Mesendoderm (in vitro differentiated cells): ENCODE data around the gene APOA1.

Experiments
- DNase-seq: peaks from one replicate; pipeline ENCODE4 v3.0.0; 2013
- H2AK5ac ChIP-seq: 2 replicates; pipeline ENCODE4 v1.6.1; 2013; ENCODE audit warnings: low read length, inconsistent platforms
- H2BK120ac ChIP-seq: 2 replicates; pipeline ENCODE4 v1.6.1; 2013; ENCODE audit warnings: low read depth, mild to moderate bottlenecking, low read length, moderate library complexity, mixed read lengths
- H2BK15ac ChIP-seq: replicated peaks from 2 replicates; pipeline ENCODE4 v1.6.1; 2013; ENCODE audit warnings: low read depth, mild to moderate bottlenecking, moderate library complexity
- H2BK5ac ChIP-seq: 2 replicates; pipeline ENCODE4 v1.6.1; 2013; ENCODE audit warnings: low read length, inconsistent platforms
- H3K18ac ChIP-seq: 2 replicates; pipeline ENCODE4 v1.6.1; 2013; ENCODE audit warnings: mild to moderate bottlenecking, low read length, mixed read lengths
- H3K23ac ChIP-seq: one replicate; pipeline ENCODE4 v1.6.1; 2013; ENCODE audit warnings: low read length
- H3K27ac ChIP-seq: 2 replicates; pipeline ENCODE4 v1.5.1; 2013; ENCODE audit warnings: low read depth, mild to moderate bottlenecking, inconsistent platforms, low read length, moderate library complexity
- H3K27me3 ChIP-seq: 2 replicates; pipeline ENCODE4 v1.6.1; 2013; ENCODE audit warnings: low read length, control low read depth, mild to moderate bottlenecking, inconsistent platforms; ENCODE audit not compliant: insufficient read depth, poor library complexity
- H3K36me3 ChIP-seq: 2 replicates; pipeline ENCODE4 v1.6.1; 2013; ENCODE audit warnings: low read length, inconsistent platforms; ENCODE audit not compliant: control insufficient read depth, insufficient read depth
- H3K4ac ChIP-seq: one replicate; pipeline ENCODE4 v1.6.1; 2013; ENCODE audit warnings: low read depth, mild to moderate bottlenecking, low read length, moderate library complexity
- H3K4me1 ChIP-seq: 2 replicates; pipeline ENCODE4 v1.6.1; 2013; ENCODE audit warnings: low read depth, low read length, inconsistent platforms; ENCODE audit not compliant: control insufficient read depth
- H3K4me2 ChIP-seq: 2 replicates; pipeline ENCODE4 v1.6.1; 2013; ENCODE audit warnings: low read length
- H3K4me3 ChIP-seq: 2 replicates; pipeline ENCODE4 v1.5.1; 2013; ENCODE audit warnings: mild to moderate bottlenecking, low read length
- H3K56ac ChIP-seq: one replicate; pipeline ENCODE4 v1.6.1; 2013; ENCODE audit warnings: low read length
- H3K79me1 ChIP-seq: 2 replicates; pipeline ENCODE4 v1.6.1; 2013; ENCODE audit warnings: low read length, inconsistent platforms
- H3K79me2 ChIP-seq: 2 replicates; pipeline ENCODE4 v1.6.1; 2013; ENCODE audit warnings: mild to moderate bottlenecking, low read length; ENCODE audit not compliant: control insufficient read depth, insufficient read depth
- H3K9ac ChIP-seq: 2 replicates; pipeline ENCODE4 v1.6.1; 2013; ENCODE audit warnings: low read length, inconsistent platforms
- H4K5ac ChIP-seq: one replicate; pipeline ENCODE4 v1.6.1; 2013; ENCODE audit warnings: low read length
- H4K8ac ChIP-seq: one replicate; pipeline ENCODE4 v1.6.1; 2013; ENCODE audit warnings: low read depth, mild to moderate bottlenecking, control low read depth, low read length, moderate library complexity
- WGBS: extraction: QIAGEN DNeasy Blood & Tissue Kit; methylation state at CpG from one replicate; pipeline ENCODE4 v1.1.7; 2013; ENCODE audit warnings: low lambda C conversion rate, missing lambda C conversion rate; ENCODE audit not compliant: insufficient coverage; ENCODE audit errors: extremely low coverage; 5-methylcytosine and 5-hydroxymethylcytosine counted together

APOA1 gene

DNA sequence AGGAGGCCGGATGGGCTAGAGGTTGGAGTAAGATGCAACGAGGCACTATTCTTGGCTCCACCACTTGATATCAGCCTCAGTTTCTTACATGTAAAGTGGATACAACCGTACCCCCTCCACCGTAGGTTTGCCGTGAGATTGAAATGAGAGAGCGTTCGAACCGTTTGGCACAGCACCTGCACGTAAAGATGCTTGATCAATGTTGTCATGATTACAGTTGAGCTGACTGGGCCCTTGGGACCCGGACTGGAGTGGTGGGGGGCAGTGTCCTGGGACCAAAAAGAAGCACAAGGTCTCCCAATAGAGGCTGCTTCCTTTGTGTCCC lies 4.0 kb downstream of the APOA1 start:
- H3K4me2 ChIP-seq: no peak overlapping the region
- no CpG with 5 or more reads among the region's 10 CpGs for WGBS
- H3K4me3 ChIP-seq: no peak overlapping the region
- no peaks in the 10 kb centered on the region for H3K27me3 ChIP-seq
- no peak overlapping the region for H4K5ac ChIP-seq
- no peak for DNase-seq
- no peak overlapping the region for H3K56ac ChIP-seq
- H3K79me2 ChIP-seq: no peaks in the 10 kb centered on the region
- H2AK5ac ChIP-seq: no peak overlapping the region
- no peak overlapping the region for H3K18ac ChIP-seq
- peaks cover 8% of the 10 kb centered on the region for H3K4me1 ChIP-seq
- no peak overlapping the region for H2BK15ac ChIP-seq
- no peak overlapping the region for H3K23ac ChIP-seq
- no peaks in the 10 kb centered on the region for H3K79me1 ChIP-seq
- H3K27ac ChIP-seq: no peak overlapping the region
- H3K36me3 ChIP-seq: no peaks in the 10 kb centered on the region
- no peak overlapping the region for H2BK5ac ChIP-seq
- no peak overlapping the region for H4K8ac ChIP-seq
- H3K9ac ChIP-seq: no peak overlapping the region
- H2BK120ac ChIP-seq: no peak overlapping the region
- no peak overlapping the region for H3K4ac ChIP-seq

DNA sequence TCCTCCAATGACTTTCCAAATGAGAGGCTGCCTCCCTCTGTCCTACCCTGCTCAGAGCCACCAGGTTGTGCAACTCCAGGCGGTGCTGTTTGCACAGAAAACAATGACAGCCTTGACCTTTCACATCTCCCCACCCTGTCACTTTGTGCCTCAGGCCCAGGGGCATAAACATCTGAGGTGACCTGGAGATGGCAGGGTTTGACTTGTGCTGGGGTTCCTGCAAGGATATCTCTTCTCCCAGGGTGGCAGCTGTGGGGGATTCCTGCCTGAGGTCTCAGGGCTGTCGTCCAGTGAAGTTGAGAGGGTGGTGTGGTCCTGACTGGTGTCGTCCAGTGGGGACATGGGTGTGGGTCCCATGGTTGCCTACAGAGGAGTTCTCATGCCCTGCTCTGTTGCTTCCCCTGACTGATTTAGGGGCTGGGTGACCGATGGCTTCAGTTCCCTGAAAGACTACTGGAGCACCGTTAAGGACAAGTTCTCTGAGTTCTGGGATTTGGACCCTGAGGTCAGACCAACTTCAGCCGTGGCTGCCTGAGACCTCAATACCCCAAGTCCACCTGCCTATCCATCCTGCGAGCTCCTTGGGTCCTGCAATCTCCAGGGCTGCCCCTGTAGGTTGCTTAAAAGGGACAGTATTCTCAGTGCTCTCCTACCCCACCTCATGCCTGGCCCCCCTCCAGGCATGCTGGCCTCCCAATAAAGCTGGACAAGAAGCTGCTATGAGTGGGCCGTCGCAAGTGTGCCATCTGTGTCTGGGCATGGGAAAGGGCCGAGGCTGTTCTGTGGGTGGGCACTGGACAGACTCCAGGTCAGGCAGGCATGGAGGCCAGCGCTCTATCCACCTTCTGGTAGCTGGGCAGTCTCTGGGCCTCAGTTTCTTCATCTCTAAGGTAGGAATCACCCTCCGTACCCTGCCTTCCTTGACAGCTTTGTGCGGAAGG lies 4.8 kb downstream of the APOA1 start:
- Histone ChIP-seq H3K4me3 (no peak overlapping the region), H3K23ac (no peak overlapping the region), H3K4me1 (peaks cover 6% of the 10 kb centered on the region), H3K4ac (no peak overlapping the region), H2BK15ac (no peak overlapping the region), H3K9ac (no peak overlapping the region), H3K79me2 (no peaks in the 10 kb centered on the region), H3K36me3 (no peaks in the 10 kb centered on the region), H3K79me1 (no peaks in the 10 kb centered on the region), H2BK120ac (no peak overlapping the region), H3K56ac (no peak overlapping the region), H2BK5ac (no peak overlapping the region), H3K4me2 (no peak overlapping the region), H4K5ac (no peak overlapping the region), H3K27me3 (no peaks in the 10 kb centered on the region), H4K8ac (no peak overlapping the region), H3K27ac (no peak overlapping the region), H2AK5ac (no peak overlapping the region), H3K18ac (no peak overlapping the region)
- WGBS: no CpG with 5 or more reads among the region's 13 CpGs
- no peak for DNase-seq

DNA sequence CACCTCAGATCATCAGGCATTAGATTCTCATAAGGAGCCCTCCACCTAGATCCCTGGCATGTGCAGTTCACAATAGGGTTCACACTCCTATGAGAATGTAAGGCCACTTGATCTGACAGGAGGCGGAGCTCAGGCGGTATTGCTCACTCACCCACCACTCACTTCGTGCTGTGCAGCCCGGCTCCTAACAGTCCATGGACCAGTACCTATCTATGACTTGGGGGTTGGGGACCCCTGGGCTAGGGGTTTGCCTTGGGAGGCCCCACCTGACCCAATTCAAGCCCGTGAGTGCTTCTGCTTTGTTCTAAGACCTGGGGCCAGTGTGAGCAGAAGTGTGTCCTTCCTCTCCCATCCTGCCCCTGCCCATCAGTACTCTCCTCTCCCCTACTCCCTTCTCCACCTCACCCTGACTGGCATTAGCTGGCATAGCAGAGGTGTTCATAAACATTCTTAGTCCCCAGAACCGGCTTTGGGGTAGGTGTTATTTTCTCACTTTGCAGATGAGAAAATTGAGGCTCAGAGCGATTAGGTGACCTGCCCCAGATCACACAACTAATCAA lies 5.6 kb downstream of the APOA1 start:
- H2BK120ac ChIP-seq: no peak overlapping the region
- no peak overlapping the region for H2BK5ac ChIP-seq
- H3K4me2 ChIP-seq: no peak overlapping the region
- H3K36me3 ChIP-seq: no peaks in the 10 kb centered on the region
- no peaks in the 10 kb centered on the region for H3K79me2 ChIP-seq
- no peak overlapping the region for H3K9ac ChIP-seq
- H3K79me1 ChIP-seq: no peaks in the 10 kb centered on the region
- no peak overlapping the region for H3K27ac ChIP-seq
- H2AK5ac ChIP-seq: no peak overlapping the region
- no peak overlapping the region for H3K4me3 ChIP-seq
- H3K18ac ChIP-seq: no peak overlapping the region
- no peaks in the 10 kb centered on the region for H3K27me3 ChIP-seq
- H2BK15ac ChIP-seq: no peak overlapping the region
- no peak overlapping the region for H3K4ac ChIP-seq
- H3K23ac ChIP-seq: no peak overlapping the region
- no peak for DNase-seq
- peaks cover 2% of the 10 kb centered on the region for H3K4me1 ChIP-seq
- no peak overlapping the region for H3K56ac ChIP-seq
- WGBS: no CpG with 5 or more reads among the region's 7 CpGs
- H4K5ac ChIP-seq: no peak overlapping the region
- no peak overlapping the region for H4K8ac ChIP-seq

DNA sequence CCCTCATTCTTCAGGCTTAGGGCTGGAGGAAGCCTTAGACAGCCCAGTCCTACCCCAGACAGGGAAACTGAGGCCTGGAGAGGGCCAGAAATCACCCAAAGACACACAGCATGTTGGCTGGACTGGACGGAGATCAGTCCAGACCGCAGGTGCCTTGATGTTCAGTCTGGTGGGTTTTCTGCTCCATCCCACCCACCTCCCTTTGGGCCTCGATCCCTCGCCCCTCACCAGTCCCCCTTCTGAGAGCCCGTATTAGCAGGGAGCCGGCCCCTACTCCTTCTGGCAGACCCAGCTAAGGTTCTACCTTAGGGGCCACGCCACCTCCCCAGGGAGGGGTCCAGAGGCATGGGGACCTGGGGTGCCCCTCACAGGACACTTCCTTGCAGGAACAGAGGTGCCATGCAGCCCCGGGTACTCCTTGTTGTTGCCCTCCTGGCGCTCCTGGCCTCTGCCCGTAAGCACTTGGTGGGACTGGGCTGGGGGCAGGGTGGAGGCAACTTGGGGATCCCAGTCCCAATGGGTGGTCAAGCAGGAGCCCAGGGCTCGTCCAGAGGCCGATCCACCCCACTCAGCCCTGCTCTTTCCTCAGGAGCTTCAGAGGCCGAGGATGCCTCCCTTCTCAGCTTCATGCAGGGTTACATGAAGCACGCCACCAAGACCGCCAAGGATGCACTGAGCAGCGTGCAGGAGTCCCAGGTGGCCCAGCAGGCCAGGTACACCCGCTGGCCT lies 7.1 kb downstream of the APOA1 start:
- no CpG with 5 or more reads among the region's 17 CpGs for whole genome bisulfite sequencing
- H3K4me2 ChIP-seq: no peak overlapping the region
- no peak overlapping the region for H3K56ac ChIP-seq
- no peak overlapping the region for H3K27ac ChIP-seq
- H2BK15ac ChIP-seq: no peak overlapping the region
- no peaks in the 10 kb centered on the region for H3K27me3 ChIP-seq
- no peaks in the 10 kb centered on the region for H3K36me3 ChIP-seq
- no peak overlapping the region for H4K5ac ChIP-seq
- H2BK120ac ChIP-seq: no peak overlapping the region
- H3K4me1 ChIP-seq: peaks cover 1% of the 10 kb centered on the region
- H2BK5ac ChIP-seq: no peak overlapping the region
- no peak overlapping the region for H3K4ac ChIP-seq
- no peaks in the 10 kb centered on the region for H3K79me1 ChIP-seq
- H2AK5ac ChIP-seq: no peak overlapping the region
- no peak overlapping the region for H4K8ac ChIP-seq
- H3K79me2 ChIP-seq: no peaks in the 10 kb centered on the region
- no peak overlapping the region for H3K23ac ChIP-seq
- H3K4me3 ChIP-seq: no peak overlapping the region
- DNase-seq: no peak
- no peak overlapping the region for H3K9ac ChIP-seq
- H3K18ac ChIP-seq: no peak overlapping the region

DNA sequence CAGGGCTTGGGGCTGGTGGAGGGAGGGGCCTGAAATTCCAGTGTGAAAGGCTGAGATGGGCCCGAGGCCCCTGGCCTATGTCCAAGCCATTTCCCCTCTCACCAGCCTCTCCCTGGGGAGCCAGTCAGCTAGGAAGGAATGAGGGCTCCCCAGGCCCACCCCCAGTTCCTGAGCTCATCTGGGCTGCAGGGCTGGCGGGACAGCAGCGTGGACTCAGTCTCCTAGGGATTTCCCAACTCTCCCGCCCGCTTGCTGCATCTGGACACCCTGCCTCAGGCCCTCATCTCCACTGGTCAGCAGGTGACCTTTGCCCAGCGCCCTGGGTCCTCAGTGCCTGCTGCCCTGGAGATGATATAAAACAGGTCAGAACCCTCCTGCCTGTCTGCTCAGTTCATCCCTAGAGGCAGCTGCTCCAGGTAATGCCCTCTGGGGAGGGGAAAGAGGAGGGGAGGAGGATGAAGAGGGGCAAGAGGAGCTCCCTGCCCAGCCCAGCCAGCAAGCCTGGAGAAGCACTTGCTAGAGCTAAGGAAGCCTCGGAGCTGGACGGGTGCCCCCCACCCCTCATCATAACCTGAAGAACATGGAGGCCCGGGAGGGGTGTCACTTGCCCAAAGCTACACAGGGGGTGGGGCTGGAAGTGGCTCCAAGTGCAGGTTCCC lies 7.8 kb downstream of the APOA1 start, which contains the start of gene APOC3:
TSS of gene APOC3 (plus strand) at position 383 of the 659 bp plus-strand sequence. CDS start 676 bp downstream, outside the sequence.
- H3K4ac ChIP-seq: no peak within 1 kb of the TSS
- no peak within 1 kb of the TSS for H4K8ac ChIP-seq
- H3K27ac ChIP-seq: no peak within 1 kb of the TSS
- H2BK15ac ChIP-seq: no peak within 1 kb of the TSS
- no peak within 1 kb of the TSS for H2AK5ac ChIP-seq
- H3K79me2 ChIP-seq: no peaks in the 10 kb centered on the region
- no peaks in the 10 kb centered on the region for H3K4me1 ChIP-seq
- H3K27me3 ChIP-seq: no peaks in the 10 kb centered on the region
- no peak within 1 kb of the TSS for H3K18ac ChIP-seq
- no peak within 1 kb of the TSS for H3K4me2 ChIP-seq
- H4K5ac ChIP-seq: no peak within 1 kb of the TSS
- H3K23ac ChIP-seq: no peak within 1 kb of the TSS
- no peak within 1 kb of the TSS for H3K56ac ChIP-seq
- no peak within 1 kb of the TSS for H3K9ac ChIP-seq
- no CpG with 5 or more reads among the region's 9 CpGs for WGBS
- no peaks in the 10 kb centered on the region for H3K79me1 ChIP-seq
- H2BK5ac ChIP-seq: no peak within 1 kb of the TSS
- H2BK120ac ChIP-seq: no peak within 1 kb of the TSS
- no peak within 1 kb of the TSS for H3K4me3 ChIP-seq
- DNase-seq: no peak
- no peaks in the 10 kb centered on the region for H3K36me3 ChIP-seq
